Activated CD8-positive, alpha-beta memory T cell treated with anti-CD3 and anti-CD28 coated beads, Interleukin-2, amount 50 U/mL, for 48 hours (primary cell): ENCODE results near the gene KLHL10.

Experiments
- DNase-seq: peaks from one replicate; pipeline ENCODE4 v3.0.0-alpha.2; 2020

The KLHL10 gene

DNA sequence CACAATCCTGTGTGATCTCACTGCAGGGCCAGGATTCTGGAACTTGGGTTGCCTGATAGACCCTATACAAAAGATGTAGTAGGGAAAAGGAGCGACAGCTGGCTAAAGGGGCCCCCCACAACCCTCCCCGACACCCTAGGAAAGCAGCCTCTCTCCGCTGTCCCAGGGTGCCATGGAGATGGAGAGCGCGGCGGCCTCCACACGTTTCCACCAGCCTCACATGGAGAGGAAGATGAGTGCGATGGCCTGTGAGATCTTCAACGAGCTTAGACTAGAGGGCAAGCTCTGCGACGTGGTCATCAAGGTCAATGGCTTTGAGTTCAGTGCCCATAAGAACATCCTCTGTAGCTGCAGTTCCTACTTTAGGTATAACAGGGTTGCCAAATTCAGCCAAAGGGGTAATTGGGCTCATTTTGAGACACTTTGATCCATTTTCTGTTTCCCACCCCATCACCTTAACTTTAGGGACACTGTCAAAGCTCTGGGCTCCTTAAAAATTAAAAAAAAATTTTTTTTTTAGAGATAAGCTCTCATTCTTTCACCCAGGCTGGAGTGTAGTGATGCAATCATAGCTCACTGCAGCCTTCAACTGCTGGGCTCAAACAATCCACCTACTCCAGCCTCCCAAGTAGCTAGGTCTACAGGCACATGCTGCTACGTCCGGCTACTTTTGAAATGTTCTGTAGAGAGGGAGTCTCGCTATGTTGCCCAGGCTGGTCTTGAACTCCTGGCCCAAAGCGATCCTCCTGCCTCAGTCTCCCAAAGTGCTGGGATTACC is at the start of gene KLHL10:
Gene KLHL10 (plus strand): TSS at position 65 of the 778 bp plus-strand sequence. CDS start 108 bp downstream, at position 173.
- no peak for DNase-seq

DNA sequence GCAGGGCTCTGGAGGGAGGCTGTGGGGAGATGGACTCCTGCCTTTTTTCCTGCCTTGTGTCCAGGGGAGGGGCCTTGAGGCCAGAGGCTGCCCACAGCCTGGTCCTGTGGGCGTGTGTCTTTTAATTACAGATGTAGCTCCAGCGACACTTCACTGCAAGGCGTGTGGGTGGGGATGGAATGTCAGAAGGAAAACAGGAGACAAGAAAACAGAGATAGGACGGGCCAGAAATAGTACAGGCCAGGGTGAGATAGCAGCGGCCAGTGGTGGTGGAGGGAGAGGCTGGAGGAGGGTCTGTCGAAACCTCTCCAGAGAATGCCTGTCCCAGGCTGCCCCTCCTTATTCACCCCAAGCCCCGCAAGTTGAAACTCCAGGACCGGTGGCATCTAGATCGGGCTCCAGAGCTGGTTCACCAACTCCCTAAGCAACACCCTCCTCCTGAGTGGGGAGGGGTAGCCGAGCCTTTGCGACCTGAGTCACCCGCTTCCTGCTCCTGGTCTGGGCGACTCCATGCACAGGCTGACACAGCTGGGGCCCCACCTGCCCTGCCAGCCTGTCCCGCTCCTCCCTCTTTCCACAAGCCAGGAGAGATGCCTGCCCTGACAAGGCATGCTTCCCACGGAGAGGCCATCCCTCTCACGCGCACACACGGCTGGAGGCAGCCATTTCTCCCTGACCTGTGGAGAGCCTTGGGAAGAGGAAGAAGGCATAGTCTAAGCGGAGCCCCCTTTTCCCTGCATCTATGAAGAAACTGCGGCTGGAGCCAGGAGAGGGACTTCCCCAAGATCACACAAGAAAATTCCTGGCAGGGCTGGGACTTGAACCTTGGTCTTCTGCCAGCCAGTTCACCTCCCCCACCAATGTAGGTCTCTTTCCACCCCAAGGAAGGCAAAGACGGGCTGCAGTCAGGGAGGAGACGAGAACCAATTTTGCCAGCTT is 44.5 kb upstream of the KLHL10 start:
- no peak for DNase-seq

DNA sequence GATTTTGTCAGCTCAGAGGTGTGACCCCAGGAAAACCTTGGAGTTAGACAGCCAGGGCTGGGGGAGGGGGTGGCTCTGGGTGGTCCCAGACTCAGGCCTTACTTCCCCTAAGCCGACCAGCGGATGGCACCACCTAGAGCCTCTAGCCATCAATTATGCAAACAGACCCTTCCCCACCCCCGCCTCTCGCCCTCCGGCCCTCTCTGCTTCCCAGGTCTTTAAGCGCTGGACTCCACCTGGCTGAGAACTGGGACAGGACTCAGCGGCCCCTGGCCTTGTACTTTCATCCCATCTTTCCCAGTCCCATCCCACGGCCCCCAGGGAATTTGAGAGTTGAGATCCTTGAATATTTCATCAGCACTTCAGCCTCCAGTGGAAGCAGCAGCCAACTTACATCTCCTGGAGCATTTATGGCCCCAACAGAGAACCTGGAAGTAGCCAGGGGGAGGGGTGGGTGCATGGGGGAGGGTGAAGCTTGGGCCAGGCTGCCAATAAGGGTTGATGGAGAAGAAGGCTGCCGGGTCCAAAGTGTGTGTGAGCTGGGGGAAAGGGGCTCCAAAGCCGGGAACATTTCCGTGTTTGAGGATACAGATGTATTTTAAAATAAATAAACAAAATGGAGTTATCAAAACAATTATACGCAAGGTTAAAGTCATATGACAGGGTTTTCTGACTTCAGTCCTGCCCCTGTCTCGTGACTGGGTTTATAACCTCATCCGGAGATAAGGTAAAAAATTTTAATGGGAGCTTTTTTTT is 43.7 kb upstream of the KLHL10 start:
- no peak for DNase-seq

DNA sequence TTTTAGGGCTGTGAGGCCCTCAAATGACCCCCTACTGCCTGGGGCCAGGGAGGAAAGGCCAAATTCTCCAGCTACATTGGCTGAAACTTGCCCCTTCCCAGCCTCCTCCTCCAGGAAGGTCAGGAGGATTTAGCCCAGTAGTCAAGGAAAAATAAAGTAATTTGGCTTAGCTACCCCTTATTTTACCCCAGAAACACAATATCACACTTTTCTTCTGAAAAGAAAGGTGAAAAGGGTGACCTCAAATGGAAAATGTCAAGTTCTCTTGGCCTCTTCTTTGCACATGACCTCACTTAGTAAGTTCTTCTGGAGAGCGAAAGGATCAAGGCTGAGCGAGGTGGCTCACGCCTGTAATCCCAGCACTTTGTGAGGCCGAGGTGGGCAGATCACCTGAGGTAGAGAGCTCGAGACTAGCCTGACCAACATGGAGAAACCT is 43.1 kb upstream of the KLHL10 start:
- DNase-seq = no peak

DNA sequence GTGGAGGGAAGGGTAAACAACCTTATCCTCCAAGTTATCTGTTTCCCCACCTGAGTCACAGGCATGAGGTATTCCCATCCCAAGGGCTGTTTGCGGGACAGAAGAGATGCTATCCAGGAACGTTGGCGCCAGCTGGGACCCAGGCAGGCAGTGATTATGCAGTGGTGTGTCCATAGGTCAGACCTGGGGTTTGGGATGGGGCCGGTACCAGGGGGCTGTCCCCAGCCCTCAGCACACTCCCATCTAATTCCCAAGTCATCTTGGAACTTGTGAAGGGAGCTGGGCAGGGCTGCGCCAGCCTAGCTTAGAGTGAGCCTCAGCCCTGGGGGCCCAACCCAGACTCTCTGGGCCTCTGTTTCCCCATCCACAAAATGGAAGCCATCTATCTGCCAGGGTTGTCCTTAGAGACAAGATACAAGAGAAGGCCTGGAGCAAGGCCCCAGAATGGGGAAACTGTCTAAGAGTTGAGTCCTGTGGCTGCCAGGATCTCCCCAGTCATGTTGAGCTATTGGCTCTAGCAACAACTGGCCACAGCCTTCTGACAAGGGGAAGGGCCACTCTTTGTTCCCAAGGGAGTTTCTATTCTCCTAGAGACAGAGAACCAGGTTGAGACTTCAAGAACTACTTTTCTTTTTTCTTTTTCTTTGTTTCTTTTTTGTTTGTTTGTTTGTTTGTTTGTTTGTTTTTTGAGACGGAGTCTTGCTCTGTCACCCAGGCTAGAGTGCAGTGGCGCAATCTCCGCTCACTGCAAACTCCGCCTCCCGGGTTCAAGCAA is 41.3 kb upstream of the KLHL10 start:
- no peak for DNase-seq

DNA sequence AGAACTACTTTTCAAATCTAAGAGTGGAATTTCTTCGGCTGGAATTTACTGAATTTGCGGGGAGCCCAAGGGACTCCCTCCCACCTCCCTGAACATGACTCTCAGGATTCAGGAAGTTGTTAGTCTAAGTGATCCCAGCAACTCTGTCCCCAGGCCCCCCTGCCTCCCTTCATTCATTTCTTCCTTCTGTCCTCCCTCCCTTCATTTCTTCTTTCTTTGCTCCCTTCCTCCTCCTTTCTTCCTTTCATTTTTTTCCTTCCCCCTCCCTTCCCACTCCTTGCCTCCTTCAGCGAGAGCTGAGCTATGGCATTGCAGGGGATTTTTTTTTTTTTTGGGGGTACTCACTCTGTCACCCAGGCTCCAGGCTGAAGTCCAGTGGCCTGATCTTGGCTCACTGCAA is 40.2 kb upstream of the KLHL10 start:
- DNase-seq = no peak

DNA sequence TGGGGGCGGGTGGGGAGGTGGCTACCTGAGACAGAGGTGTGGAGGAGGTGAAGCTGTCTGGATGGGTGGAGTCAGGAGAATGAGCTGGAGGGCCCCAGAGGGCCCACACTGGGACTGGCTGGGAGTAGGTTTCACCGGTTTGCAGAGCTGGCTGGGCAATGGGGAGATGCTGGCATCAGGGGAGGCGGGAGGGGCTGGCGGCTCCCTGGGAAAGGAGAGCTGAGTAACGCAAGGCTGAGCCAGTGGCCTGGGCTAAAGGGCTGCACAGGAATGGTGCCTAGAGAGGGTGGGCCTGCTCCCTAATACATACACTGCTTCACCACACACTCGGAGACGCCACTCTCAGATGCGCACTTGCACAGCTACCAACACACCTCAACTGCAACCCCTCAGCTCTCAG is 38.3 kb upstream of the KLHL10 start:
- DNase-seq = no peak

DNA sequence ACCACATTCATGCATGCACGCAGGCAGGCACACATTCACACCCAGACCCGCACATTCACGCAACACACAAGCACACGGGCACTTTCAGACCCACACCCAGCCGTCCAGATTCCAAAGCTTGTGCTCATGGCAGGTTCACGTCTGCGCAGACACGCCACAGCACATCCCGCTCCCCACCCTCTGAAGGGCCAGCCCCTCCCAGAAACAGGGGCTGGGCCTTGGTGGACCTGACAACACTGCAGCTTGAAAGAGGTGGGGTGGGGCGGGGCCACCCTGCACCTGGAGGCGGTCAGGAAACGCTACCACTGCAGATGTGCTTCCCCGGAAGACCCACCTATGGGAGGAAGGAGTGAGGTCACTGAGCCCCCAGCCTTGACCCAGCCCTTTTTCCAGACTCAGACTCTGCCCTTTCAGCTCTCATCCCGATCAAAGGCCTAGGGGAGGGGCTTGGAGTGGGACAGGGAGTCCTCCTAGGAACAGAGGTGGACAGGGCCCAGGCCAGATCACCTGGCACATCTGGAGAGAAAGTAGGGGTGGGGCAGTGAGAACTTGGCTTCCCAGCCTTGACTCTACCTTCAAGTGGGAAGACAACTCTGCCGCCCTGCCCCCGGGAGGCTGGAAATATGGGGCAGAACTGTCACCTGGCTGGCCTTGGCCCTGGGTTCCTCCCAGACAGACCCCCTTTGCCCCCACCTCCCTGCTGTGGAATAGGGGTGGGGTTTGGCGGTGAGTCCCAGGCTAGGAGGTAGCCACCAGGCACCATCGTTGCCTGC is 36.8 kb upstream of the KLHL10 start:
- no peak for DNase-seq

DNA sequence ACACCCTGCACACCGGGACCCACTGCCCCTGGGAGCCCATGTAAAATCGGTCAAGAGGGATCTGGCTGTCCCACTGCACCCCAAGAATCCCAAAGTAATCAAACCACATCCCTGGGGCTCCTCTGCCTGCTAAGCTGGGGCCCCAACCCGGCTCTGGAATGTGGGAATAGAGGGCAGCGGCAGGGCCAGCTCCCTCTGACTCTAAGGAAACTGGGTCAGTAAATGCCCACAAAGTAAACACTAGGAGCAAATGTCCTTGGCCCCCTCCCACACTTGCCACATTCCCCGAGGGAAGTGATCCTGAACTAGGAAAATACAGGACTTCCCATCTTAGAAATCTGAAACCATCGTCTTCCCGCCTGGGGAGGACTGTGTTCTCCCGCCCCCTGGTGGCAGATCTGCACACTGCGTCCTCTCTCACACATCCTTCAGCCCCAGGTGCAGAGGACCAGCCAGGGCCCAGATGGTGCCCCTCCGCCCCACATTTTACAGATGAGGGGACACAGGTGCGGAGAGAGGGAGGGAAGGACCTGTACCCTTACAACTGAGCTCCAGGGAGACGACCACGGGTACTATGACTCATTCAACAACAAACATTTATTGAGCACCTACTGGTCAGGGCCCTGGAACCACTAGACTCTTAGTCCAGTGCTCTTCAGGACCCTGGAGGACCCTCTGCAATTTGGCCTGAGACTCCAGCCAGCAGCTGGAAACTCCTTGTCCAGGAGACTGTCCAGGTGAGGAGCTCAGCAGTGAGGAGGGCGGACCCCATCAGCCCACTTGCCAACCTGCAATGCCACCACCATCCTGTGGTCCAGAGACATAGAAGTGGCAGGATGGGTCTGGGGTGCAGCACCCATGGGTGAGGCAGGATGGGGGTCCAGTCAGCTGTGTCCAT is 36.0 kb upstream of the KLHL10 start:
- DNase-seq = peak; percentile 91

DNA sequence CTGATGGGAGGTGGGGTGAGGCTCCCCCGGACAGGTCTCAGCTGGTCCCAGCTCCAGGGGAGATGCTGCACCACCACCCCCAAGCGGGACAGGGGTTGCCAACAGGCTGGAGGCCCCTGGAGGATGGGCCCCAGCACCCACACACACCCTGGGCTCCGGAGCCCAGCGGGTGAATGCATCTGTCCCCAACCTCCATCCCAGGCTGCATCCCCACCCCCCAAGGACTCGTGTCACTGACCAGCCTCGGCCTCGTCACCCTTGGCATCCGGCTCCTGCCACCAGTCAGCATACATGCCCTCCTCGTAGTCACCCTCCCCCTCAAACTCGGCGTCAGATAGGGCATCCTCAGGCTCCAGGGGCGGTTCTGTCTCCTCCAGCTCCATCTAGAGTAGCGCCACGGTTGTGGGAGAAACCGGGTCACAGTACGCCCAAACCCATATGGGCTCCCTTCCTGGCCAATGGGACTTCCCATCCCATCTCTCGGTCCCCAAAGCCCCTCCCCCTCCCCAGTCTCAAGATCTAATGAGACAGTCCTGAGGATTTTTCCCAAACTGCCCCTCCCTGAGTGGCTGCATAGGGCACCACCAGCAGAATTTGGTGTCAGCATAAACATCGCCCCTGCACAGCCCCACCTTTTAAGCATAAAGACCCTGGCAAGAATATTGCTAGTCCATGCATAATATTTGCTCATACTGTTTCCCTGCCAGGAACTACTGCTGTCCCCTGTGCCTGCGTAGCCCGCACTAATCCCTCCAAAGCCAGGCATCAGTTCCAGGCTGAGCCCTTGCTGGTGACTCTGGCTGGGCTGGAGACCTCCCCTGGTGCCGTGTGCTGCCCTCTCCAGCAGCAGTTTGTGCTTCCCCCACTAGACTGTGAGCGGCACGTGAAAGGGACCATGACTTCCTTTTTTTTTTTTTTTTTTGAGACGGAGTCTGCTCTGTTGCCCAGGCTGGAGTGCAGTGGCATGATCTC is 34.3 kb upstream of the KLHL10 start:
- DNase-seq = no peak

DNA sequence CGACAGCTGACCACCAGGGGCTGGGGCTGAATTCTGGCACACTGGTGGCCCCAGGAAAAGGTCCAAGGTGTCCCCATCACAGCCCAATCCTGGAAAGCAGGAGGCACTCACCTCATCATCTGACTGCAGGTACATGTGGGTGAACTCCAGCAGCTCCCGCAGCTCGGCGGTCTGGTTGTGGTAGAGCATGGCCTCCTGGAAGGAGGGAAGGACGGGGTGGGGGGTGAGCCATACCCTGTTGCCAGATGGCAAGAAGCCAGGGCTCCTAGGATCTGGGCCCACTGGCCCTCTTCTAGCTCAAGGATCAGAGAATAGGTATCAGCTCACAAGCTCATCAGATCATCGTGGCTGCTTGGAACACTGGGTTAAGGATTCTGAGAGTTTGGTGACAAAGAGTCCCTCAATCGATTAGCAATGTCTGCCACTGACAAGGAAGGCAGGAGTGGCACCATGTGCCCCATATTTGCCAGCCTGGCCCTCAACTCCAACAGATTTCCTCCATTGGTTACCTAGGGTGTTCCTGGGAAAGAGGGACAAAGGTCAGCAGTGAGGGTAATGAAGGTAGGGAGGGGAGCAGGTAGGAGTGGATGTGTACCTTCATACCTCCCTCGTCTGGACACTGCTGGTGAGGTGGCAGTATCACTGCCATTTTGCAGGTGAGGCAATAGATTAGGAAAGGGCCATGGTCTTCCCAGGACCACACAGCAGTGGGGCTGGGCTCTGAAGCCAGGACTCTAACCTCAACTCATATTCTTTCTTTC is 30.8 kb upstream of the KLHL10 start:
- no peak for DNase-seq

DNA sequence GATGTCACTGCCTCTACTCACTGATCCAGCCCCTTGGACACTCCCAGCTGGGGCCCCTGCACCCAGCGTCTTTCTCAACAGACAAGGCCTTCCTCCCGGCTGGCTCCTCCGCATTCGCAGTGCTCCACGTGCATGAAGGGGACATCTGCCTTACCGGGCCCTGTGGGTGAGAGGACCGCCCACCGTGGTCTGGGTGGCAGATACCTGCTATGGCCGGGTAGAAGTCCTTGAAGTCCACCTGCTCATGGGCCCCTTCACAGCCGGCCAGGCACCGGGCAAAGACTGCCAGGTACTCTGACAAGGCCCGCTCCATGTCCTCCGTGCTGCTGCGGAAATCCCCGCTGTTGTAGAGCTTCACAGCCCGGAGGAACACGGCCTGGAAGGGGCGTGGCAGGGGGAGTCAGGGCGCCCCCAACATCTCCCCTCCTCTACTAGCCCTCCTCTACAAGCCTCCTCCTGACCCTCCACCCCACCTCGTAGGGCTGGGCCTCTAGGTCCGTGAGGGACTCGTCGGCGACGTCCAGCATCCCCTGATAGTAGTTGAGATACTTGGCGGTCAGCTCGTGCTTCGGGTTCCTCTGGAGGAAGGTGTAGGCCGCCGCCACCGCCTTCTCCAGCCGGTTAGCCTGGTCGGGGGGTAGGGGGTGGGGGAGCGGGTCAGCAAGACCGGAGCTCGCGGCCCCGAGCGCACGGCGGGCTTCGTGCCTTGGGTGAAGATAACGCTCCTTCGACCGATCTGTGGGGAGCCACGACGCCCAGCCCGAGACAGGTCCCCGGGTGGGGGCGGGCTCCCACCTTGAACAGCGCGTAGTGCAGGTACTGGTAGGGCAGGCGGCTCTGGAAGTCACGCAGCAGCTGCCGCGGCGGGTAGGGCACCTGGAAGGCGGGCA is 26.7 kb upstream of the KLHL10 start:
- peak; percentile 66 for DNase-seq

DNA sequence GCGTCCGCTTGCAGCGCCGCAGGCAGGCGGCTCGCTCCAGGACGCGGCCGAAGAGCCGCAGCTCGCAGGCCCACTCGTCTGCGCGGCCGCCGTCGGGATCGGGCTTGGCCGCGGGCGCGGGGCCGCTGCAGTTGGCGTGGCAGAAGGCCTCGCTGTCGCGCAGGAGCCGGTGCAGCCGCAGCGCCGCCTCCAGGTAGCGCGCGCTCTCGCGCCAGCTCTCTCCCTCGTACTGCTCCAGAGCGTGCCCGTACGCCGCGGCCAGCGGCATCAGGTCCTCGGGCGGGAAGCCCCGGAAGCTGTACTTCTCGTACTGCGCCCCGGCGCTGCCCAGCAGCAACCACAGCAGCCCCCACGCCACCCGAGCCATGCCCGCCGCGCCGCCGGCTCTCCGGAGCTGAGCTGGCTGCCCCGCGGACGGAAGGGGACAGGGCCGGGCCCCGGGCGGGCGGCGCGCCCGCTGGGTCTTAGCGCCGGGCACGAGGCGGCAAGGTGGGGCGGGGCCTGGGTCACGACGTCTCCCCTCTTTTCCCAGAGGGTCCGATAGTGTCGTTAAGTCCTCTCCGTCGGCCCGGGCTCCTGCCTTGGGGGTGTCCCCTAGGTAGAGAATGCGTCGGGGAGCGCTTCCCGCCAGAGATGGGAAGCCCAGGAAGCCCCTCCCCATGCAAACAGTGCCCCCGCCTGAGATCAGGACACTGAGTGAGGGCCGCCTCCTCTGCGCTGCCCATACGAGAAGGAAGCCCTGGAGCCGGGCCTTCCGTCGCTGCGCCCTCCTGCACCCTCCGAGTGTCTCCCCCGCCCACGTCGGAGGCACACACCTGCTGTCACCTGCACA is 25.9 kb upstream of the KLHL10 start, which contains the start of gene P3H4:
Gene P3H4 (minus strand): TSS at position 401 of the 832 bp plus-strand sequence. CDS start 34 bp downstream, at position 367.
- peak; percentile 84 for DNase-seq

DNA sequence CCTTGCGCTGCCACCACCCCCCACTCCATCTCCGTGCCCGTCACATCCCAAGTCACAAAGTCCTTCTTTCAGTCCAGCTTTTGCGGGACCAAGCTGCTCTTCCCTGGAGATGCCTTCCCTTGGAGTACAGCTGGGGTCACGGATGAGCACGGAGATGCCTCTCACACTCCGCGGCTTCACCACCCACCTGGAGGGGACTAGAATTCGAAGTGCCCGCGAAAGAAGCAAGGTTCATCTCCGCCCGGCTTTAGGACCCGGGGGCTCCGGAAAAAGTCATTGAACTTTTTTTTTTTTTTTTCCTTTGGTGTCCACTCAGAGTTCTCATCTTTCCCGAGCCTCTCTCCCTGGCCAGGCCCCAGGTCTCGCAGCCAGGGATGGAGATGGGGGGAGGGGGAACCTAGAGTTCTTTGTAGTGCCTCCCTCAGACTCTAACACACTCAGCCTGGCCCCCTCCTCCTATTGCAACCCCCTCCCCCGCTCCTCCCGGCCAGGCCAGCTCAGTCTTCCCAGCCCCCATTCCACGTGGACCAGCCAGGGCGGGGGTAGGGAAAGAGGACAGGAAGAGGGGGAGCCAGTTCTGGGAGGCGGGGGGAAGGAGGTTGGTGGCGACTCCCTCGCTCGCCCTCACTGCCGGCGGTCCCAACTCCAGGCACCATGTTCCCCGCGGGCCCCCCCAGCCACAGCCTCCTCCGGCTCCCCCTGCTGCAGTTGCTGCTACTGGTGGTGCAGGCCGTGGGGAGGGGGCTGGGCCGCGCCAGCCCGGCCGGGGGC is 25.1 kb upstream of the KLHL10 start, which contains the start of gene FKBP10:
Gene FKBP10 (plus strand): TSS at position 624 of the 771 bp plus-strand sequence. CDS start 31 bp downstream, at position 655.
- peak; percentile 67 for DNase-seq

DNA sequence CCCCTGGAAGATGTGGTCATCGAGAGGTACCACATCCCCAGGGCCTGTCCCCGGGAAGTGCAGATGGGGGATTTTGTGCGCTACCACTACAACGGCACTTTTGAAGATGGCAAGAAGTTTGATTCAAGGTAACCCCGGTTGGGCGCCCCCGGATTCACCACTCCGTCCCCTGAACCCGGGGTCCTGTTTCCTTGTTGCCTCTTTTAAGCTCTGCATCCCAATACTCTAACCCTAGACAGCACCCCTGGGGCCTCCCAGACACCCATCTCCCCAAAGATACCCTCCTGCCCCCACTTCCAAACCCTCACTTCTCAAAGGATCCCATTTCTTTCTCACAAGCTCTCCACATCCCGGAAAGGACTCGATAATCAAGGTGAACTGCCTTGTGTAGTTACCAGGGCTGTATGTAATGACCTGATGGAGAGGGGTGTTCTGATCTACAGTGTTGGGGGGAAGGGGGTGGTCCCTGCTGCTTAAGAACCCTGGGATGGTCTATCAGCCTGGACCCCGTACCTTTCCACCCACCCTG is 24.4 kb upstream of the KLHL10 start:
- DNase-seq = no peak
